Uterus (tissue), 2 donors: ENCODE data around the gene CALHM2.

Experiments
- CTCF ChIP-seq, 4 experiments: fragments of 200-600 bp in 2 of 4; fragments of 450-650 bp in 2 of 4; sonication (generic) in 2 of 4; IDR thresholded peaks; one replicate each; pipeline ENCODE4 v1.5.1; 2016 to 2019; ENCODE audit warnings: antibody characterized with exemption in 4 of 4, mild to moderate bottlenecking in 2 of 4, moderate library complexity in 1 of 4
- POLR2A ChIP-seq, 2 donors: fragments of 450-650 bp; IDR thresholded peaks; one replicate each; pipeline ENCODE4 v1.6.1; 2016; ENCODE audit warnings: antibody characterized with exemption in 2 of 2, mild to moderate bottlenecking in 1 of 2, moderate library complexity in 1 of 2

- TF ChIP-seq CTCF (IDR thresholded peaks at IDR 0.05) (no peak), POLR2A (IDR thresholded peaks at IDR 0.05) (no peak)
These were observed 8.5 kb downstream of the CALHM2 start for GRCh38 chr10:103443475-103444185.
